Astrocyte of the cerebellum (primary cell): Measurements from ENCODE around the gene COL9A1.

Source experiments
- DNase-seq: peaks from one replicate; pipeline ENCODE4 v3.0.0-alpha.2; 2011; ENCODE audit warnings: low read depth
- H3K4me3 ChIP-seq: 2 replicates; pipeline ENCODE4 v1.5.1; 2011; ENCODE audit warnings: mild to moderate bottlenecking, low read depth, low read length, moderate library complexity
- in situ Hi-C: cut with HindIII; loops from 2 replicates; pipeline ENCODE4 v1.10.0; 2017; ENCODE audit warnings: low sequenced_read_pairs
- TF ChIP-seq, protein P1 (sequence below): IDR thresholded peaks from 2 replicates; pipeline ENCODE4 v1.5.1; 2012; ENCODE audit warnings: low read length, low read depth, moderate library complexity, mild to moderate bottlenecking; ENCODE audit errors: missing control alignments

COL9A1 gene

DNA sequence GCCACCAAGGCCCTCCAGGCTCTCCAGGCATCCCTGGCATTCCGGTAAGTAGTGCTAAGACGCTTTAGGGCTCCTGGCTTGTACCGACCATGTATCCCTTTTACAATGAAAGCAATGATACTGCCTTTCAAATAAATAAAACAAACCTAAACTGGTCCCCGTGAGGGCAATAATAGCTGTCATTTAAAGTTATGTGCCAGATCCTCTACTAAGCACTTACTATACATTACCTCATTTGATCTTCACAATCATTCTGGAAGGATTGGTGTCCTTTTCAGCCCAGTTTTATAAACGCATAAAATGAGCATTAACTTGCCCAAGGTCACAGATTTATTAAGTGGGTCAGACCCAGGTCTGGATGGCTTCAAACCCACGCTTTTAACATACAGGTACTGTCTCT lies 114.7 kb downstream of the COL9A1 start:
- no peak for DNase-seq
- in situ Hi-C loops = no loop called here
- TF ChIP-seq, protein P1, sequence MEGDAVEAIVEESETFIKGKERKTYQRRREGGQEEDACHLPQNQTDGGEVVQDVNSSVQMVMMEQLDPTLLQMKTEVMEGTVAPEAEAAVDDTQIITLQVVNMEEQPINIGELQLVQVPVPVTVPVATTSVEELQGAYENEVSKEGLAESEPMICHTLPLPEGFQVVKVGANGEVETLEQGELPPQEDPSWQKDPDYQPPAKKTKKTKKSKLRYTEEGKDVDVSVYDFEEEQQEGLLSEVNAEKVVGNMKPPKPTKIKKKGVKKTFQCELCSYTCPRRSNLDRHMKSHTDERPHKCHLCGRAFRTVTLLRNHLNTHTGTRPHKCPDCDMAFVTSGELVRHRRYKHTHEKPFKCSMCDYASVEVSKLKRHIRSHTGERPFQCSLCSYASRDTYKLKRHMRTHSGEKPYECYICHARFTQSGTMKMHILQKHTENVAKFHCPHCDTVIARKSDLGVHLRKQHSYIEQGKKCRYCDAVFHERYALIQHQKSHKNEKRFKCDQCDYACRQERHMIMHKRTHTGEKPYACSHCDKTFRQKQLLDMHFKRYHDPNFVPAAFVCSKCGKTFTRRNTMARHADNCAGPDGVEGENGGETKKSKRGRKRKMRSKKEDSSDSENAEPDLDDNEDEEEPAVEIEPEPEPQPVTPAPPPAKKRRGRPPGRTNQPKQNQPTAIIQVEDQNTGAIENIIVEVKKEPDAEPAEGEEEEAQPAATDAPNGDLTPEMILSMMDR = no peak
- H3K4me3 ChIP-seq = no peak overlapping the region

DNA sequence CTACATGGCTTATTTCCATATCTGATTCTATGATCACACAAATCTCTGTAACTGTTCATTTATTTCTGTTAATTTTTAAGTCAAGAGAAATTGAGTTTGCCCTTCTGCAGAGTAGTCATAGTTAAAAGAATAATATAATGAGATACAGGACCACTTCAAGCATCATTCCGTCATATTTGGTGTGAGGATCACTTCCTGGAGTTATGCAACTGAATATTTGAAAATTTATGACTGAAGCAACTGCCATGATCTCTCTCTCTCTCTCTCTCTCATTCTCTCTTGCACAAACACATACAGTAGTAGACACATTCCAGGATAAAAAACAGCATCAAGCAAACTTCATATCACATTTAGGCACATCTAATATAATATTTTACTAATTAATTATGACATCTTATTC lies 116.4 kb downstream of the COL9A1 start:
- H3K4me3 ChIP-seq = no peak overlapping the region
- in situ Hi-C loops = no loop called here
- DNase-seq = no peak
- TF ChIP-seq, protein P1 = no peak

DNA sequence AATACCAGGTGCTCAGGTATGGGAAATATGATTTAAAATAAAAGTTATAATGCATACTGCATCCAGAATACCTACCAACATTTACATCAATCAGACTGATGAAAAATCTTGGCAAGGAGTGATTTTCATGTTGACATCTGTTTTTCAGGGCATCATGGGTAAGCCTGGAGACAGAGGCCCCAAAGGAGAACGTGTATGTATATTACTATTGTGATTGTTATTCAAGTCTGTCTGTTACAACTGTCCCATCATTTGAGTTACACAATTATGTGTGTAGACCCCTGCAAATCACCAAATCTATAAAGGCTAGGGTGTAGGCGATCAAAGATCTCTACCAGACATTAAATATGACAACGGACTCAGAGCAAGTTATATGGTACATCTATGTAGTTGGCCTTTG lies 118.2 kb downstream of the COL9A1 start:
- TF ChIP-seq, protein P1 = no peak
- no peak overlapping the region for H3K4me3 ChIP-seq
- in situ Hi-C loops = no loop called here
- no peak for DNase-seq

DNA sequence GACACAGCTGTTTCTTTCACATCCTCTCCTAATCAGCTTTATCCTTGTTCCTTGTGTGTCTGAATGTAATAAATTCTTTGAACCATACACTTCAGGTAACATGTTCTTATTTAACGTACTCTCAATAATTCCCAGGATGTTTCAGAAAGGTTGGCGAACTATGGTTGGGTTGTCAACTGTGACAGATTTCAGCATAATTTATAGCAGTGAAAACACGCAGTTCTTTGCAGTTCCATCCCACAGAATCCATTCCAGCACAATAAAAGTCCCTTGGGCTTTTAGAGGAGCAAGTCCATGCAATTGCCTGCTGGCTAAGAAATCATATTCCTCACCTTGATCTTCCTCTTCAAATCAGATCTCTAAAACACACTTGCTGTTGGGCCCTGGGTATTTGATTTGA lies 119.3 kb downstream of the COL9A1 start:
- H3K4me3 ChIP-seq = no peak overlapping the region
- no peak for DNase-seq
- in situ Hi-C loops = no loop called here
- TF ChIP-seq, protein P1 = no peak

DNA sequence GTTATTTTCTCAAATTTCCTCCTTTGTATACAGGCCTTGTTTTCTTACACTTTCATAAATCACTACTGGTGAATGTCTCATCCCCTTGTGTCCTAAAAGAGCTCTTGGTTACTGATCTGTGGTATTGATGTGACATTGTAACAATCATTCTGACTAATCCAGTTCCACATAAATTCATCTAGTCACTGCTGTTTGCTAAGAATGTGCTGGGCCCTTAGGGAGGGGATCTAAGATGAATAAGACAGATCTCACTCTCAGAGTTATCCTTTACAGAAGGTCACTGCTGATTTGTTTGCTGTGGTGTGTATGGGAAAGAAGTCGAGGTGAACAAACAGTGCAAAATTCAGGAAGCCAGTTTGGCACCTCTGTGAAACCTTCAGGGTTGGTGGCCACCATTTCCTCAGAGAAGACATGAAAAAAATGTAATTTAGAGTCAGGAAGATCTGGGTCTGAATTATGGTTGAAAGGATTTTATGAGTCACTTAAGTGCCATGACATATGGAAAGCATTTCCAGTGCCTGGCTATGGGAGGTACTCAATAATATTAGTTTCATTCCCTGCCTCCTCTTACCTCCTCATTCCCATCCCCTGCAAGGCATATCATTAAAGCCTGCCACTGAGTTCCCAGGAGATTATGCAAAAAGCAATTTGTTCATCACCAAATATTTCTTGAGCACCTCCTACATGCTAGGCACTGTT lies 121.8 kb downstream of the COL9A1 start:
- TF ChIP-seq, protein P1 = no peak
- no peak for DNase-seq
- H3K4me3 ChIP-seq = no peak overlapping the region
- in situ Hi-C loops = no loop called here

DNA sequence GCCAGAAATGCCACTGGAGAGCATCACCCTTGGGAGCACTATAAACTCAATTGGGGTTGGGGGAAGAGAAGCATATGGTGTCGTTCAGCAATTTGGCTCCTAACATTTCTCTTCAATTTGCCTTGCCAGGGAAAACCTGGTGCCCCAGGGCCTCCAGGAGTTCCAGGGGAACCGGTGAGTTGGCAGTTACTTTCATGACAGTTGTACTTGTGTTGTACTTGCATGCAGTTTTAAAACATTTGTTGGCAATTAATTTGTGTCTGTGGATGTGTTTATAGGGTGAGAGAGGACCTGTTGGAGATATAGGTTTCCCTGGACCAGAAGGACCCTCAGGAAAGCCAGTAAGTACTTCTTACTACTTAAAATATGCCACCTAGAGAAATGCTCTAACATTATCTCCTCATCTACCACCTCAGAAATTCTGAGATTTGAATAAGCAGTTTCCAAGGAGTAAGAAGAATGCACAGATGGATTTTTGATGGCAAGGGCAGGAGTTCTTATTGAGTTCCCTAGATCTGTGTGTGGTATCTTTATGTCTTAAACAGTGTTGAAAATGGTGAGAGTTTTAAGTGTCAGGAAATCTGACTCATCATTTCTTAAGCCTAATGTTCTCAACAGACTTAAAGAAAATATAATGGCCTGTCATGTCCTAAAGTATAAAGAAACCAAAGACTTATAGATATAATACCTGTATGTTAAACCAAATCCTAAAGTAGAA lies 122.5 kb downstream of the COL9A1 start:
- no peak for DNase-seq
- H3K4me3 ChIP-seq = no peak overlapping the region
- in situ Hi-C loops = no loop called here
- TF ChIP-seq, protein P1 = no peak
